ENCODE data around the gene COX7C. TPM values are rescaled to one million over a fixed set of nuclear protein-coding genes. Genes with fewer than 3 reads are reported as not detected.
"Not testable (repeated sequence)": the region's sequence is repeated elsewhere in the genome, so short reads cannot be mapped to it uniquely, and the experiment has no call there.

COX7C gene
- total RNA-seq, 2 experiments from 2014 or later, result 467 to 482 TPM

DNA sequence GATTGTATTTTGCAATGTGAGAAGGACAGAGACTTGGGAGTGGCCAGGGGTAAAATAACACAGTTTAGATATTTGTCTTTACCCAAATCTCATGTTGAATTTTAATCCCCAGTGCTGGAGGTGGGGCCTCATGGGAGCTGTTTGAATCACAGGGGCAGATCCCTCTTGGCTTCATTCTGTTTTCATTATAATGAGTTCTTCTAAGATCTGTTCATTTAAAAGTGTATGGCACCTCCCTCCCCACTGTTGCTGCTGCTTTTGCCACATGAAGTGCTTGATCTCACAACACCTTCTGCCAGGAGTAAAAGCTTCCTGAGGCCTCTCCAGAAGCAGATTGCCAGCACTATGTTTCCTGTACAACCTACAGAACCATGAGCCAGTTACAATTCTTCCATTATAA is 28.1 kb downstream of the COX7C start:
- Histone ChIP-seq H3K27ac (ENCODE audit: low read depth in 1 of 2, low read length in 2 of 2) (no peak overlapping the region), H3K36me3 (ENCODE audit: insufficient read depth, low read length) (no peaks in the 10 kb centered on the region), H3K27me3 (ENCODE audit: control insufficient read depth in 1 of 2, insufficient read depth in 2 of 2, low read length in 2 of 2) (no peaks in the 10 kb centered on the region), H3K4me3 (ENCODE audit: low read length) (no peak overlapping the region), H3K9me3 (ENCODE audit: control insufficient read depth in 1 of 2, insufficient read depth in 1 of 2, low read length in 2 of 2) (no peaks in the 10 kb centered on the region), H3K4me1 (ENCODE audit: insufficient read depth, low read length) (no peaks in the 10 kb centered on the region)
- no peak for DNase-seq
- no peaks in the 10 kb centered on the region for H3K4me1 Mint-ChIP-seq (ENCODE audit: low read depth)
- no peaks in the 10 kb centered on the region for H3K36me3 Mint-ChIP-seq (ENCODE audit: low read depth)
- POLR2A ChIA-PET, result no interaction called here
- TF ChIP-seq, protein P1, sequence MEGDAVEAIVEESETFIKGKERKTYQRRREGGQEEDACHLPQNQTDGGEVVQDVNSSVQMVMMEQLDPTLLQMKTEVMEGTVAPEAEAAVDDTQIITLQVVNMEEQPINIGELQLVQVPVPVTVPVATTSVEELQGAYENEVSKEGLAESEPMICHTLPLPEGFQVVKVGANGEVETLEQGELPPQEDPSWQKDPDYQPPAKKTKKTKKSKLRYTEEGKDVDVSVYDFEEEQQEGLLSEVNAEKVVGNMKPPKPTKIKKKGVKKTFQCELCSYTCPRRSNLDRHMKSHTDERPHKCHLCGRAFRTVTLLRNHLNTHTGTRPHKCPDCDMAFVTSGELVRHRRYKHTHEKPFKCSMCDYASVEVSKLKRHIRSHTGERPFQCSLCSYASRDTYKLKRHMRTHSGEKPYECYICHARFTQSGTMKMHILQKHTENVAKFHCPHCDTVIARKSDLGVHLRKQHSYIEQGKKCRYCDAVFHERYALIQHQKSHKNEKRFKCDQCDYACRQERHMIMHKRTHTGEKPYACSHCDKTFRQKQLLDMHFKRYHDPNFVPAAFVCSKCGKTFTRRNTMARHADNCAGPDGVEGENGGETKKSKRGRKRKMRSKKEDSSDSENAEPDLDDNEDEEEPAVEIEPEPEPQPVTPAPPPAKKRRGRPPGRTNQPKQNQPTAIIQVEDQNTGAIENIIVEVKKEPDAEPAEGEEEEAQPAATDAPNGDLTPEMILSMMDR (IDR thresholded peaks at IDR 0.05), result no peak
- intact Hi-C loops (cut with DNase I, micrococcal nuclease), result no loop called here
- H3K27me3 Mint-ChIP-seq, result peaks cover 27% of the 10 kb centered on the region
- ATAC-seq (ENCODE audit: poor library complexity), result no peak
- H3K4me3 Mint-ChIP-seq, result no peak overlapping the region
- CTCF ChIA-PET, result no interaction called here
- H3K27ac Mint-ChIP-seq, result no peak overlapping the region
- no peaks in the 10 kb centered on the region for H3K9me3 Mint-ChIP-seq

DNA sequence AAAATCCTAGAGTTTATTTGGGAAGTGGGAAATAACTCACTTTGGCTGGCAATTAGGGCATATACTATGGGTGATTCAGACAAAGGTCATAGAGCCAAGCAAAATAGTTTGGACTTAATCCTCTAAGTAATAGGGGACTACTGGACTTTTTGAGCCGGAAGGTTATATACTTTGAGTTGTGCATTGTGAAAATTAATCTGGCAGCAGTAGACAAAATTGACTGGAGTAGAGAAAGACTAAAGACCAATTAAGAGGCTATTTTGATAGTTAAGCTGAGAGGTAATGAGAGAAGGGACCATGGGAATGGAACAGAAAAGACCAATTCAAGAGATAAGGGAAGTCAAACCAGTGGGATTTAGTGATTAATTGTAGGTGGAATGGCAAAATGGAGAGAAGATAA is 28.9 kb downstream of the COX7C start:
- Mint-ChIP-seq H3K36me3 (ENCODE audit: low read depth) (no peaks in the 10 kb centered on the region), H3K27me3 (peaks cover 27% of the 10 kb centered on the region), H3K9me3 (no peaks in the 10 kb centered on the region), H3K4me1 (ENCODE audit: low read depth) (no peaks in the 10 kb centered on the region), H3K27ac (no peak overlapping the region), H3K4me3 (no peak overlapping the region)
- intact Hi-C loops (cut with DNase I, micrococcal nuclease), result no loop called here
- Histone ChIP-seq H3K4me1 (ENCODE audit: insufficient read depth, low read length) (no peaks in the 10 kb centered on the region), H3K4me3 (ENCODE audit: low read length) (no peak overlapping the region), H3K36me3 (ENCODE audit: insufficient read depth, low read length) (no peaks in the 10 kb centered on the region), H3K9me3 (ENCODE audit: control insufficient read depth in 1 of 2, insufficient read depth in 1 of 2, low read length in 2 of 2) (no peaks in the 10 kb centered on the region), H3K27me3 (ENCODE audit: control insufficient read depth in 1 of 2, insufficient read depth in 2 of 2, low read length in 2 of 2) (no peaks in the 10 kb centered on the region), H3K27ac (ENCODE audit: low read depth in 1 of 2, low read length in 2 of 2) (no peak overlapping the region)
- TF ChIP-seq, protein P1 (IDR thresholded peaks at IDR 0.05), result no peak
- POLR2A ChIA-PET, result no interaction called here
- CTCF ChIA-PET, result no interaction called here
- no peak for ATAC-seq (ENCODE audit: poor library complexity)
- no peak for DNase-seq

DNA sequence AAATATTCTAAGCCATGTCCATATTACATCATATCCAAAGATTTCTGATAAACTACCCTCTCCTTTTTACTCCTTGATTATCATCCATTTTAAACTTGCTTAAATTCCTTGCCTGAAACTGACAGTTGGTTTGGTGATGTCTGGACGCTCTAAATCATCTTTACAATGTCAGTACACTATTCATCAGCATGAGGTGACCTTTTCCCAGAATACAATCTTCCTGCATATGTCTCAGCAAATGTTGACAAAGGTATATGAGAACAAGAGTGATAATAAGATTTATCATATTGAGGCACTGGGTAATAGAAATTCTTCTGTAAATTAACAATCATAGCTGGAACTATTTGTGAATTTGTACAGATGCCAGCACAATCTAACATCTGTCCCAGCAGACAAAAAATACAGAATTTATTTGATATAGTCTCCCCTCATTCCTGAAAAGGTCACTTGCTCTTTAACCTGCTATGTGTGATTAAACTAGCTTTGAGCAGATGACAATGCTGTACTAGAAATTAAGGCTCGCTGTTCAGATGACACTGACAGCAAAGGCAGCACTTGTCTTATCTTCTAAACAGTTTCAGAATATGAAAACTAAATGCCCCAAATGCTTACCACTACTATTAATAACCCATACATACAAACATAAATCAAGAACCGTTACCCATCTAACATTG is 32.2 kb downstream of the COX7C start:
- Histone ChIP-seq H3K9me3 (ENCODE audit: control insufficient read depth in 1 of 2, insufficient read depth in 1 of 2, low read length in 2 of 2) (no peaks in the 10 kb centered on the region), H3K4me1 (ENCODE audit: insufficient read depth, low read length) (no peaks in the 10 kb centered on the region), H3K36me3 (ENCODE audit: insufficient read depth, low read length) (no peaks in the 10 kb centered on the region), H3K27me3 (ENCODE audit: control insufficient read depth in 1 of 2, insufficient read depth in 2 of 2, low read length in 2 of 2) (no peaks in the 10 kb centered on the region), H3K4me3 (ENCODE audit: low read length) (no peak overlapping the region), H3K27ac (ENCODE audit: low read depth in 1 of 2, low read length in 2 of 2) (no peak overlapping the region)
- Mint-ChIP-seq H3K9me3 (no peaks in the 10 kb centered on the region), H3K4me3 (no peak overlapping the region), H3K27ac (no peak overlapping the region), H3K27me3 (peaks cover 31% of the 10 kb centered on the region), H3K4me1 (ENCODE audit: low read depth) (no peaks in the 10 kb centered on the region), H3K36me3 (ENCODE audit: low read depth) (no peaks in the 10 kb centered on the region)
- DNase-seq, result no peak
- ChIA-PET CTCF (interaction anchor here (1.5 kb wide), 1 partner anchor 12 kb away, joined by 4 read pairs; no protein-coding TSS in a partner anchor), POLR2A (no interaction called here)
- intact Hi-C loops (cut with DNase I, micrococcal nuclease), result no loop called here
- TF ChIP-seq, protein P1 (IDR thresholded peaks at IDR 0.05), result no peak
- no peak for ATAC-seq (ENCODE audit: poor library complexity)

DNA sequence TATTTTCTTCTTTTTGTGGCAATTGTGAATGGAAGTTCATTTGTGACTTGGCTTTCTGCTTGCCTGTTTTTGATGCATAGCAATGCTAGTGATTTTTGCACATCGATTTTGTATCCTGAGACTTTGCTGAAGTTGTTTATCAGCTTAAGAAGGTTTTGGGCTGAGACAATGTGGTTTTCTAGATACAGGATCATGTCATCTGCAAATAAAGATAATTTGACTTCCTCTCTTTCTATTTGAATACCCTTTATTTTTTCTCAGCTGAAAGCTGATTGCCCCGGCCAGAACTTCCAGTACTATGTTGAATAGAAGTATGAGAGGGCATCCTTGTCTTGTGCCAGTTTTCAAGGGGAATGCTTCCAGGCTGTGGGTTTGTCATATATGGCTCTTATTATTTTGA is 43.0 kb downstream of the COX7C start:
- ATAC-seq (ENCODE audit: poor library complexity); DNase-seq; H3K4me1 Mint-ChIP-seq (ENCODE audit: low read depth); CTCF ChIA-PET; H3K27ac Mint-ChIP-seq; H3K27me3 ChIP-seq (ENCODE audit: control insufficient read depth in 1 of 2, insufficient read depth in 2 of 2, low read length in 2 of 2); intact Hi-C loops (cut with DNase I, micrococcal nuclease); H3K4me3 ChIP-seq (ENCODE audit: low read length); H3K9me3 Mint-ChIP-seq; H3K36me3 Mint-ChIP-seq (ENCODE audit: low read depth); H3K9me3 ChIP-seq (ENCODE audit: control insufficient read depth in 1 of 2, insufficient read depth in 1 of 2, low read length in 2 of 2); POLR2A ChIA-PET; H3K4me3 Mint-ChIP-seq; H3K27ac ChIP-seq (ENCODE audit: low read depth in 1 of 2, low read length in 2 of 2); H3K36me3 ChIP-seq (ENCODE audit: insufficient read depth, low read length); H3K4me1 ChIP-seq (ENCODE audit: insufficient read depth, low read length): not testable (repeated sequence)
- peaks cover 33% of the 10 kb centered on the region for H3K27me3 Mint-ChIP-seq

All from CD4-positive, alpha-beta T cell (primary cell).